Endothelial cell of umbilical vein (primary cell): ENCODE results near the gene EMCN. TPM values are rescaled to one million over a fixed set of nuclear protein-coding genes. Genes with fewer than 3 reads are reported as not detected.

ENCODE experiments used
- BruUV-seq: library from RNA; stranded (reverse); fragments of 400-500 nt; replicated peaks from 2 replicates; lab custom pipeline; 2021; lab: Mats Ljungman, UMichigan
- CTCF ChIA-PET: fragments of 300-600, 350-600 bp; sonication (Branson Sonifier 250); formaldehyde crosslinking; loops from one replicate; lab custom pipeline; 2021; ENCODE audit warnings: antibody characterized with exemption, inconsistent platforms; lab: Charles Lee
- POLR2A ChIA-PET: fragments of 300-600, 350-600 bp; sonication (Branson Sonifier 250); formaldehyde crosslinking; loops from one replicate; lab custom pipeline; 2021; ENCODE audit warnings: antibody characterized with exemption, inconsistent platforms; lab: Charles Lee
- DNase-seq: peaks from one replicate; pipeline ENCODE4 v3.0.0-alpha.2; 2011; ENCODE audit warnings: low read depth, low spot score
- FAIRE-seq: peaks from 2 replicates; lab custom pipeline; 2011; peaks lifted over from hg19 to GRCh38; lab: Jason Lieb, UNC
- H2AFZ ChIP-seq: 2 replicates; pipeline ENCODE4 v1.6.0; 2012; ENCODE audit warnings: low read depth, low read length, control low read depth, inconsistent platforms
- H3K27ac ChIP-seq: 2 replicates; pipeline ENCODE4 v1.5.1; 2011; ENCODE audit warnings: low read depth, mild to moderate bottlenecking, control low read depth, low read length, moderate library complexity; ENCODE audit not compliant: insufficient read depth
- H3K27me3 ChIP-seq, 2 experiments: 2 replicates each; pipeline versions ENCODE4 v1.6.0 to v1.6.1; 2011; ENCODE audit warnings: low read length in 2 of 2, mixed read lengths in 1 of 2; ENCODE audit not compliant: control insufficient read depth in 2 of 2, insufficient read depth in 2 of 2
- H3K36me3 ChIP-seq, 2 experiments: 2 replicates in 1 of 2; 3 replicates in 1 of 2; pipeline ENCODE4 v1.5.1; 2011; ENCODE audit warnings: low read length in 2 of 2, mild to moderate bottlenecking in 1 of 2, moderate library complexity in 1 of 2; ENCODE audit not compliant: control insufficient read depth in 2 of 2, insufficient read depth in 2 of 2; ENCODE audit errors: extremely low read depth in 1 of 2
- H3K4me1 ChIP-seq: 3 replicates; pipeline ENCODE4 v1.5.1; 2011; ENCODE audit warnings: mild to moderate bottlenecking, low read length; ENCODE audit not compliant: control insufficient read depth, insufficient read depth; ENCODE audit errors: extremely low read depth
- H3K4me2 ChIP-seq: 2 replicates; pipeline ENCODE4 v1.6.1; 2011; ENCODE audit warnings: low read length, control low read depth, mixed read lengths; ENCODE audit not compliant: insufficient read depth
- H3K4me3 ChIP-seq, 3 experiments: fragments of 200-600 bp in 1 of 3; sonication (generic), shearing (Covaris generic) in 1 of 3; replicated peaks in 1 of 3; 2 replicates each; pipeline ENCODE4 v1.5.1; 2011 to 2016; ENCODE audit warnings: control low read depth in 3 of 3, low read length in 3 of 3, mild to moderate bottlenecking in 2 of 3, inconsistent platforms in 1 of 3, low read depth in 1 of 3, moderate library complexity in 1 of 3; ENCODE audit not compliant: insufficient read depth in 1 of 3
- H3K79me2 ChIP-seq: 2 replicates; pipeline ENCODE4 v1.6.0; 2012; ENCODE audit warnings: low read length, inconsistent platforms; ENCODE audit not compliant: control insufficient read depth, insufficient read depth
- H3K9ac ChIP-seq: replicated peaks from 2 replicates; pipeline ENCODE3; 2011; ENCODE audit warnings: low read length, control low read depth; ENCODE audit not compliant: insufficient read depth; ENCODE audit errors: extremely low read depth
- H3K9me1 ChIP-seq: replicated peaks from 3 replicates; pipeline ENCODE4 v1.6.0; 2011; ENCODE audit warnings: mild to moderate bottlenecking, low read length; ENCODE audit not compliant: control insufficient read depth, insufficient read depth; ENCODE audit errors: extremely low read depth
- H3K9me3 ChIP-seq: replicated peaks from 2 replicates; pipeline ENCODE4 v1.5.1; 2012; ENCODE audit warnings: low read length, inconsistent platforms; ENCODE audit not compliant: control insufficient read depth, insufficient read depth
- H4K20me1 ChIP-seq: replicated peaks from 2 replicates; pipeline ENCODE3; 2011; ENCODE audit warnings: mild to moderate bottlenecking, low read length; ENCODE audit not compliant: control insufficient read depth, insufficient read depth; ENCODE audit errors: extremely low read depth
- CTCF ChIP-seq, 2 donors: IDR thresholded peaks; 1 replicate in 1 of 2; 2 replicates in 1 of 2; pipeline ENCODE4 v1.5.1; 2011; ENCODE audit warnings: low read length in 2 of 2, mild to moderate bottlenecking in 2 of 2, moderate library complexity in 2 of 2, control low read depth in 1 of 2, inconsistent platforms in 1 of 2, low read depth in 1 of 2; ENCODE audit not compliant: insufficient read depth in 1 of 2; ENCODE audit errors: extremely low read depth in 1 of 2
- EZH2 ChIP-seq: IDR thresholded peaks from 2 replicates; pipeline ENCODE4 v1.6.1; 2012; ENCODE audit warnings: borderline replicate concordance, low read depth, mild to moderate bottlenecking, moderate library complexity, low read length, inconsistent platforms; ENCODE audit not compliant: severe bottlenecking
- FOS ChIP-seq: IDR thresholded peaks from 2 replicates; pipeline ENCODE4 v1.6.1; 2011; ENCODE audit warnings: mild to moderate bottlenecking, low read length, moderate library complexity, borderline replicate concordance; ENCODE audit not compliant: insufficient read depth
- GATA2 ChIP-seq: IDR thresholded peaks from 2 replicates; pipeline ENCODE4 v1.7.0; 2011; ENCODE audit warnings: low read depth, mild to moderate bottlenecking, moderate library complexity, mixed read lengths, low read length; ENCODE audit not compliant: insufficient read length, insufficient read depth
- JUN ChIP-seq: IDR thresholded peaks from 2 replicates; pipeline ENCODE4 v1.6.1; 2011; ENCODE audit warnings: borderline replicate concordance, low read depth; ENCODE audit not compliant: insufficient read length, insufficient read depth
- MYC ChIP-seq: IDR thresholded peaks from one replicate; pipeline ENCODE4 v1.6.1; 2011; ENCODE audit warnings: mild to moderate bottlenecking, low read depth, low read length
- POLR2A ChIP-seq: IDR thresholded peaks from 2 replicates; pipeline ENCODE4 v1.6.1; 2012; ENCODE audit warnings: low read depth, mild to moderate bottlenecking, control low read depth, low read length
- POLR2AphosphoS5 ChIP-seq: IDR thresholded peaks from 2 replicates; pipeline ENCODE4 v1.6.1; 2012; ENCODE audit warnings: low read depth, mild to moderate bottlenecking, control low read depth, low read length, moderate library complexity; ENCODE audit not compliant: insufficient read depth
- dilution Hi-C: fragments of 300-500 bp; cut with MboI; formaldehyde crosslinking; loops from one replicate; pipeline ENCODE4 v1.15.0; 2019; ENCODE audit warnings: low sequenced_read_pairs; ENCODE audit not compliant: extremely low pct_ligation_motif_present
- intact Hi-C: fragments of 100-400 bp; cut with micrococcal nuclease; formaldehyde crosslinking; loops from one replicate; pipeline ENCODE4 v1.10.0; 2022
- polyA plus RNA-seq, 4 experiments: library from polyadenylated mRNA; depleted of rRNA in 3 of 4; stranded (reverse) in 3 of 4; unstranded in 1 of 4; fragments of >200 nt; gene quantifications; 2 replicates each; pipeline versions ENCODE4 v1.2.1 to v1.2.3, GENCODE V29; 2011 to 2012; ENCODE audit warnings: missing spikeins in 1 of 4
- total RNA-seq: library from RNA; stranded (reverse); gene quantifications from 2 replicates; pipeline ENCODE4 v1.2.3, GENCODE V29; 2021
- TF ChIP-seq, protein P1 (sequence below): IDR thresholded peaks from 2 replicates; pipeline ENCODE4 v1.6.1; 2011; ENCODE audit not compliant: insufficient read depth, insufficient read length

EMCN gene
- total and polyA plus RNA-seq, 2 donors (not counting 3 experiments of a cell fraction or from before 2014, with no cell fraction given) = 51.6 to 97.3 TPM

DNA sequence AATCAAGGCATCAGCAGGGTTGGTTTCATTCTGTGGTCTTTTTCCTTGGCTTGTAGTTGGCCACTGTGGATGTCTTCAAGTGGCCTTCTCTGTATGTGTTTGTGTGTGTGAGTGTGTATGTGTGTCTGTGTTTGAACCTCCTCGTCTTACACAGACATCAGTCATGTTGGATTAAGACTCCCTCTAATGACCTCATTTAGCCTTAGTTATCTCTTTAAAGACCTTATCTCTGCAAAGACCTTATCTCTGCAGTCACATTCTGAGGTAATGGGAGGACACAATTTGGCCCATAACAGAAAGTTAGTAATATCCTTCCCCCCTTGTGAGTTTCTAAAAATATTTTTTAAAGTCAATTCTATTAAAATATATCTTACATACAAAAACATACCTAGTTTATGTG is 126.7 kb downstream of the EMCN start:
- intact Hi-C loops (no loop called here), dilution Hi-C loops (no loop called here)
- Histone ChIP-seq H3K4me3 (no peak overlapping the region), H4K20me1 (no peaks in the 10 kb centered on the region), H3K9me3 (no peaks in the 10 kb centered on the region), H3K27ac (no peak overlapping the region), H3K9ac (no peak overlapping the region), H3K79me2 (no peaks in the 10 kb centered on the region), H3K36me3 (no peaks in the 10 kb centered on the region), H2AFZ (no peak overlapping the region), H3K4me1 (no peaks in the 10 kb centered on the region), H3K27me3 (no peaks in the 10 kb centered on the region), H3K4me2 (no peak overlapping the region), H3K9me1 (no peaks in the 10 kb centered on the region)
- TF ChIP-seq POLR2A (no peak), EZH2 (no peak), FOS (no peak), CTCF (IDR thresholded peaks at IDR 0.05; ENCODE audit: extremely low read depth in 1 of 2, insufficient read depth in 1 of 2, low read depth in 1 of 2, low read length in 2 of 2) (no peak), POLR2AphosphoS5 (no peak), JUN (no peak), MYC (no peak), GATA2 (no peak)
- TF ChIP-seq, protein P1, sequence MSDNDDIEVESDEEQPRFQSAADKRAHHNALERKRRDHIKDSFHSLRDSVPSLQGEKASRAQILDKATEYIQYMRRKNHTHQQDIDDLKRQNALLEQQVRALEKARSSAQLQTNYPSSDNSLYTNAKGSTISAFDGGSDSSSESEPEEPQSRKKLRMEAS = no peak
- ChIA-PET CTCF (interaction anchor here (1.9 kb wide), 1 partner anchor 18 kb away, joined by 6 read pairs; no protein-coding TSS in a partner anchor), POLR2A (no interaction called here)
- BruUV-seq = no TSS peak
- DNase-seq = no peak
- FAIRE-seq = no peak
